Activated CD4-positive, alpha-beta T cell treated with anti-CD3 and anti-CD28 coated beads for 1 hour (primary cell): ENCODE measurements around the gene ACAD10.
"Not testable (repeated sequence)": the region's sequence is repeated elsewhere in the genome, so short reads cannot be mapped to it uniquely, and the experiment has no call there.

Experiments
- DNase-seq: peaks from one replicate; pipeline ENCODE4 v3.0.0-alpha.2; 2020

The ACAD10 gene

DNA sequence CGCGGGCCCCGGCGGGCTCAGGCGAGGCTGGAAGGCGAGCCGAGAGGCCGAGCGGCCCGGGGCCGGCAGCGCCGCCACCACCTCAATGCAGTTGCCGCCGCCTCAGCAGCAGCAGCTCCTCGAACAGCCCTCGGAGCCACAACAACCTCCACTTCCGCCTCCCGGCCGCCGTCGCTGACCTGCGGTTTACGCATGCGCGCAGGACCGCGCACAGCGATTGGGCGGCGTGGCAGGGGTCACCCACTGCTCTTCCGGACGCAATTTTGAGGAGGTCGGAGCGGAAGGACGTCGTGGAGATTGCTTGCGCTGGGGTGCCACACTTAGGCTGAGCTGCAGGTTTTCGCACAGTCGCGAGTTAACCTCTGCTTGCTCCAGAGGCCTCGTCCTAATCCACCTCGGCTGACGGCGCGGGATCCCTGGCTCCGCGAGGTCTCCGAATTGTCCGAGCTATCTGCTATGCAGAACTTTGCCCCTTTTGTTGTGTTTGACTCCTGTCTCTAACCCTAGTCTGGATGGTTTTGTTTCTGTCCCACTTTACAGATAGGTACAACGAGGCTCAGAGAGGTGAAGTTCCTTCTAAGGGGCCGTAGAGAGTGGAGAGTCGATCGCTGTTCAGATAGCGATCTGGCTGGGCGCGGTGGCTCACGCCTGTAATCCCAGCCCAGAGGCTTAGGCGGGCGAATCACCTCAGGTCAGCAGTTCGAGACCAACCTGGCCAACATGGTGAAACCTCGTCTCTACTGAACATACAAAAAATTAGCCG is at the start of gene ACAD10, which contains the start of gene BRAP:
ACAD10 (plus strand) TSS at position 243 of the 763 bp plus-strand sequence. CDS start 6,657 bp downstream, outside the sequence.
BRAP (minus strand) TSS at position 146 of the 763 bp plus-strand sequence. CDS start 164 bp downstream, outside the sequence.
- peak; percentile 85 for DNase-seq

DNA sequence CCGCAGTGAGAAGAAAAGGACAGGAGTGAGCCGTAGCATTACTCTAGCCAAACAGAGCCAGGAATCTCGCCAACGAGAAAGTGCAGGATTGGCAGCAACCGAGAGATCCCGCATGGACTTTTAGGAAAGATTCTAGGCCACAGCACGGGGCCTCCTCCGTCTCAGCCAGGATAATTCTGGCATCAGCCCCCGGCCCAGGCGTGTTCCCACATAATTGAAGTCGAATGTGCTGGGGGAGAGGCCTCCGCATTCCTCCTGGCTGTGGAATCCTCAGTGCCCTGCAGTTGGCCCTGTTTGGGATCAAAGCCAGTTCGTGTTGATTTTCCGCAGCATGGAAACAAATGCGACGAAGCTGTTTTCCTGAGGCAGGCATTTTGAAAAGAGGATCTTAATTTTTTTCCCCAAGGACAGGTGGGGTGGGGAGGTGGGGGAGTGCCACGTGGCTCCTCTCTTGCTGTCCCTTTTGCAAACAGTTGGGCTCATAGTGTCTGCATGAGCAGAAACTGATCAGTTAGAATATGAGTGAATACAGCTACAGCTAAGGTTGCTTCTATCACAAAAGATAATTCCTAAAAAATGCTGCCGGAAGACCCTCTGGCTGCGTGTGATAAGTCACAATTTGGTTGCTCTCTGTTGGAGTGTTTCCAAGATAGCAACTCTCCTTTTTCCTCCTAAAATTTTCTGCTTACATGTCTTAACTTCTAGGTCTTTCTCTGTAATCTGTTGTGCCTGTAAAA is 49.5 kb upstream of the ACAD10 start:
- no peak for DNase-seq

DNA sequence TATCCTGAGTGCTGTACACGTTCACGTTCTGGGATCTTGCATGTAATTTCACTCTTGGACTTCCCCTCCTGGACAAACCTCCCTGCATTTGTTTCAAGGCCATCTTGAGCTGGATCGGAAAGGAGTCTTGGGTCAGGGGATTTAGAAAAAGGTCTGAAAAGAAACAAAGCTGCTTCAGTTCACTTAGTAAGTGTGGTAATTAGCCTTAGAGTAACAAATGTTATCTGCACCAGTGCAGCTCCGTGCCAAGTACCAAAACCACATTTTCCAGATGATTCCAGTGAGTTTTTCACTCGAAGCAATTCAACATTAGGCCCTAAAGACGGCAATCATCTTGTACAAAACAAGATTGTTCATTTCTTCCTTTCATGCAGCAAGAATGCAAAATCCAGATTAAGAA is 47.3 kb upstream of the ACAD10 start:
- no peak for DNase-seq

DNA sequence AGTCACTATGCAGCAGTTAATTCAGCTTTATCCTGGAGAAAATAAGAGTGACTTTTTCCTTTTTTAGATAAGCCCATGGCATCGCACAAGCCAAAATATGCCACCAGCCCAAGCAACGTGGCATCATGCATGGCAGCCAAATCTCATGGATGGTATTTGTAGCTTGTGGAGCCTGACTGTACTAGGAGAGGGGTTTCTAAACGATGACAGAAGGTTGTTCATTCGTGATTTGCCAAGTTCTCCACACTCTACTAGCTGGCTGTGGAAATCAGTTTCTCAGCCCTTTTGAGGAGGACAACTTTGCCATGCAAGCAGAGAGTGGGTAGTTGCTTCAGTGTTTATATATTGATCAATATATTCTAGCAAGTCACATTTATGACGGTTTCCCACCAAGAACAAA is 45.3 kb upstream of the ACAD10 start:
- DNase-seq, result no peak

DNA sequence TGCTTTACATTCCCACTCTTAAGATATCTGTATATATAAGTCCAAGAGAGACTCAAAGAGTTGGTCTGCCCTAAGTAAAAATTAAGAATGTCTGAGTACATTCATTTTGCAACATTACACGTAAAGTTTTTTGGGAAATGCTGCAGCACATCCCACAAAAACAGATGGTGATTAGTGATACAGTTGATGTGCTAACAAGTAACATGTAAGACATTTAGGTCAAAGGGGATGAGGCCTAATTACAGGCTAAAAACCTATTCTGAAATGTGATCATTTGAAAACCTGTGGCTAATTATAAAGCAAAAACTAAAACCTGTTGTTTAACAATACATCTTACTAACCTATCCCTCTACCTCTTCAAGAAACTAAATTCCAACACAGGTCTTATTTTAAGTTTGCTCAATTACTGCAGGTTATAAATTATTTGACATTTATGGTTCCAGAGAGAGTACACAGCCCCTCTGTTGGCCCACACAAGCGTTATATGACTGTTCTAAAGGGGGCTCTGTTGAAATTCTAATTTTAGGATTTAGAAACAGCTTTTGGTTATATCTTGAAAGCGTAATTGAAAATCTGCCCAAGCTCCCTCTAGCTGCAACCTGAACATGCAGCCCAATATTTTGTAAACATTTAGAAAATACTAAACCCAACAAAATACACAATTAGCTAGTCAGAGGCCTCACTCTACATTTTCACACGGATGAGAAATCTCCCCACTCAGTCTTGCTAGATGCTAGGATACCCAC is 43.0 kb upstream of the ACAD10 start:
- no peak for DNase-seq

DNA sequence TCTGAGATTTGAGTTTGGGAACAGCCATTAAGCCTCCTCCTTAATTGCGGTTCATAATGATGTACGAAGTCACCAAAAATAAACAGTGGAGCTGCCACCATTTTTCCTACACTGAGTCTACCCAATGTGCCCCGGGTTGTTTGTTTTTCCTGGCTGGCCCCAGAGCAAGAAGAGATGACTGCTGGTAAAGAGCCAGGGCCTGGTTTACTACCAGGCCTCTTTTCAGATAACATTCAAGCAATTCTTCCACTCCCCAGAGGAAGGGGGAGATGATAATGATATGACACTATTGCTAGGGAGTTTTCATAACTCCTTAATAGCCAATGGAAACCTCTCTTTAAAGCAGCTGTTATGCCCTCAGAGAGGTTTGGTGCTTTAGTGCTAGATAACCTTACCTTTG is 42.4 kb upstream of the ACAD10 start:
- no peak for DNase-seq

DNA sequence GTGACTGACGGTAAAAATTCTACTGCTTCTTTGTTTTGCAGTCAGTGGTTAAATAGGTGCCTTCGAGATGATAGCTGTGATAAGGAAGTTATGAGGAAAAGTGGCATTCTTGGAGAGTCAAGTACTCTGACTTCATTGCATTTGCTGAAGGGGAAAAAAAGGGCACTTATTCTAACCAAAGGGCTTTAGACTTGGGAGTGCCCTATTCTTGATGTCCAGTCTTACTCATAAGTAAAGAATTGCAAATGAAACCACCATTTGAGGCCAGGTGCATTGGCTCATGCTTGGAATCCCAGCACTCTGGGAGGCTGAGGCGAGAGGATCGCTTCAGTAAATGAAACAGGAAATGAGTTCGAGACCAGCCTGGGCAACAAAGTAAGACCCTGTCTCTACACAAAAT is 40.4 kb upstream of the ACAD10 start:
- no peak for DNase-seq

DNA sequence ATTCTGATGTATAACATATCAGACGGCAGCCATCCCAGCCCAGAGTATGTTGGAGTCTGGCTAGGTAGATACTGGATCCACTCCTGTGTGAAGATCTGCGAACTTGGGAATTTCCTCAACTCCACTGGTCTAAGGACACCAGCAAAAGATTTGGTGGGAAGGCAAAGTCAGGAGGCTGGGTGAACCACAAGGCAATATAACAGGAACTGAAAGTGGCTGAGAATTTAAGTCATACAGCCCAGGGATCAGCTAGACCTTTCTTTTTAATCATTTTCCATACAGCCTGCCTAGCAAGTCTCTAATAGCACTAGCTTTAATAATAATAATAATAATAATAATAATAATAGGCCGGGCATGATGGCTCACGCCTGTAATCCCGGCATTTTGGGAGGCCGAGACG is 34.9 kb upstream of the ACAD10 start:
- no peak for DNase-seq

DNA sequence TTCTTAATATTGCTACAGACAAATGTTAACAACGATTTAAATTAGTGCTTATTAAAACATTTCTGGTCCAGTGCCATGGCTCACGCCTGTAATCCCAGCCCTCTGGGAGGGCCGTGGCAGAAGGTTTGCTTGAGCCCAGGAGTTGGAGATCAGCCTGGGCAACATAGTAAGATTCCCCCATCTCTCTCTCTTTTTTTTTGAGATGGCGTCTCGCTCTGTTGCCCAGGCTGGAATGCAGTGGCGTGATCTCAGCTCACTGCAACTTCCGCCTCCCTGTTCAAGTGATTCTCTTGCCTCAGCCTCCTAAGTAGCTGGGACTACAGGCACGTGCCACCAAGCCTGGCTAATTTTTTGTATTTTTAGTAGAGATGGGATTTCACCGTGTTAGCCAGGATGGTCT is 33.3 kb upstream of the ACAD10 start:
- not testable (repeated sequence) for DNase-seq

DNA sequence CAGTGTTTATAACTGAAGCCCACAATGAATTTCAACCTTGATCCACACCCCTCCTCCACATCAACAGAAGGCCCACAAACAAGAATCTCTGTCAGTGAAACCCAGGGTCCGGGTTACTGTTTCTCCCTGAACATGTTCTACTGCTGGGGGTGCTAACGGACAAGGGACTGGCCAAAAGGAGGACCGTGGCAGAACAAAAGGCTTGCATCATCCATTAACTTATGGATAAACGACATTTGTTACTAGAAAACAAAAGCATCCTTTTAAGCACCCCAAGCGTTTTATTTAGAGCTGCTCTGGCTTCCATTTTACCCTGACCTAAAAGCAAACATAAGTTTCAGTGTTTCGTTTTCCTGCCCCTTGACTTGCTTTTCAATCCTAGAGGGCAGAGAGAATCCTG is 32.3 kb upstream of the ACAD10 start:
- DNase-seq, result no peak

DNA sequence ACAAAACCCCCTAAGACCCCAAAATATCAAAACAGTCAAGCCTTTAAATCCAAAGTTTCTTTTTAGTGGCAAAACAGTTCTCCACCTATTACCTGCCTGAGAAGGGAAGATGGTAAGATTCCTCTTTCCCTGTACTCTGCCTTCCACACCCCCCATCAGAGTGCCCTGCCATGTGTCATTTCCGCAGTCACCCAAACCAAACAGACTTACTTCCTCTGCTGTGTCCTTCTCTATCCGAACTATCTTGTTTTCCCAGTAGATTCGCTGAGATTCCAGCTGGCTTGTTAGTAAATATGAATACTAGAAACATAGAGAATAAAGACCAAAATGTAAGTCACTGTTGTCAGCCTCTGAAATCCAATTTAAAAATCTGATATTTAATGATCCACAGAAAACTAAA is 30.5 kb upstream of the ACAD10 start:
- no peak for DNase-seq

DNA sequence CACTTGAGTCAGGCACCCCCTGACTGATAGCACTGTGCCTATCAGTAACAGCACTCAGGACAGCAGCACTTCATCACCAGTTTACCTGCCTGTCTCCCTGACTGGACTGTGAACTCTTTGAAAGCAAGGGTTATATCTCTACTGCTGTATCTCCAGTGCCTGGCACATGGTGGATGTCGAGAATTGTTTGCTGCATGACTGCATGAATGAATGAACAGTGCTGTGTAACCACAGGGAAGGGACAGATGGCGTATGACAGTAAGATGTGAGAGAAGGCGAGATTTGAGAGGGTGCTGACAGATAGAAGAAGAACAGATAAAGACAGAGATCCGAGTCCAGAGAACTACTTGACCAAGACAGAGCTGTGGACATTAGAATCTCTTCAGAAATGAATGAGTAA is 29.8 kb upstream of the ACAD10 start:
- DNase-seq, result no peak

DNA sequence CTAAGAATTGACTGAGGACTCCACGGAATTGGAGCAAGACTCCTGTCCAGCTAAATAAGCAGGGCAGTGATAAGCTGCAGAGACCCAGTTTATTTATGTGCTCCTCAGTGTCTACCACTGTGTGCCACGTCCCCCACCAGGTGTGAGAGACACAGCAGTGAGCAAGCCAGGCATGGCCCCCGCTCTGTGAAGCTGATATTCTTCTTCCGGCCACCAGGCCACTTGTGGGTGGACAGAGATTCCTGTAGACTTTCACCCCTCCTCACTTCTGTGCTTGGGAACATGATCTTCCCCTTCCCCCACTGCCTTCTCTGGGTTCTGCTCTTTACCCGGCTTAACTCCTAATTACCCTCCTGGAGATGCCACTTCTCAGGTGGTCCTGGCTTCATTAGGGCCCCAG is 21.4 kb upstream of the ACAD10 start:
- DNase-seq, result no peak

DNA sequence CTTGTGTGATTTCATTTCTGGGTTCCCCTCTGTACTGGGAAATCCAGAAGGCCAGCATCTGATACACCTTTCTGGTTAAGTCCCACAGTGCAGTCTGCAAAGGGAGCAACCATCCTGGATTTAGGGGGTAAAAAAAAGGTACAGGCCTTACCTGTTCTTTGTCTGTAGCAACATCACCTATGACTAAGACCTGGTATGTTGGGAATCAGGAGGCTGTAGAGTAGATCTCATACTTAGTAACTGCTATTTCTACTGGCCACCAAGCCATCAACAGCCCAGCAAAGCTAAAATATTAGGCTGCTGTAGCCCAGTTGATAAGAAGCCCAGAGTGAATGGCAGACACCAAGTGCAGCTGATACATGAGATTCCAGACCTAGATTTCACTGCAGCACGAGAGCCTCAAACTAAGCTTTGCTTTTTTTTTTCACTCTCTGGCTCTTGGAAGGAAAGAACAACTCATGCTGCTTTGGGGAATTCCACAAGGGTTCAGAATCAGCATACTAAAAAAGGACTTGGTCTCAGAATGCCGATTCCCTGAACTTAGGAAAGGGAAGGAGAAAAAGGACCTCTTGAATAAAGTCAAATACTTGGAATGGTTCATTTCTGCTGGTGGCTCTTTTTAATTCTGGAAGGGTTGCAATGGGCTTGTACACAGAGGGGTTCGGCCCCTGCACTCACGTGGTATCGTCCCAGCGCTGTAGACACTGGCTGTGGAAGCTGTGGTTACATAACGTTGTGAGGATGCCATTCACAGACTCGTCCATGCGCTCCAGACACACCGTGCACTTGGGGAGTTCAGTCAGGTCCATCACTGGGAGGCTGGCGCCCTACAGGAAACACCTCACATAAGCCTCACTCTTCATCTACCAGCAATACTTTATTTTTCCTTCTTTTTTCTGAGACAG is 20.6 kb upstream of the ACAD10 start:
- DNase-seq, result no peak

DNA sequence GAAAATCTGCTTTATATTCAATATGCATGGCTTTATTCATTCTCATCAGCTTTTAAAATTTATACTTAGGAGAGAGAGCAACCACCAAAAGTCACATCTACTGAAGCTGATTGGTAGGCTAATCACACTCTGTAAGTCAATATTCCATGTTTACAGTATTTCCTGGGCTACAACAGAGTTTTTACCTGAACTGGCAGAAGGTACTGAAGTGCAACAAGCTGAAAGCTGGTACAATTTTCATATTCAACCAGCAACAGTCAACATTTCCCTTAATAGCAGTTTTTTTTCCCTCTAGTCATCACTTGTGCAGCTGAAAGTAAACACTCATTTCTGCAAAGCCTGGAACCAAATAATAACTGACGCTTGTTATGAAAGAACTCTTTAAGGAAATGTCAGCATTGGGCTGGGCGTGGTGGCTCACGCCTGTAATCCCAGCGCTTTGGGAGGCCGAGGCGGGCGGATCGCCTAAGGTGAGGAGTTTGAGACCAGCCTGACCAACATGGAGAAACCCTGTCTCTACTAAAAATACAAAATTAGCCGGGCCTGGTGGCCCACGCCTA is 13.0 kb upstream of the ACAD10 start:
- no peak for DNase-seq

DNA sequence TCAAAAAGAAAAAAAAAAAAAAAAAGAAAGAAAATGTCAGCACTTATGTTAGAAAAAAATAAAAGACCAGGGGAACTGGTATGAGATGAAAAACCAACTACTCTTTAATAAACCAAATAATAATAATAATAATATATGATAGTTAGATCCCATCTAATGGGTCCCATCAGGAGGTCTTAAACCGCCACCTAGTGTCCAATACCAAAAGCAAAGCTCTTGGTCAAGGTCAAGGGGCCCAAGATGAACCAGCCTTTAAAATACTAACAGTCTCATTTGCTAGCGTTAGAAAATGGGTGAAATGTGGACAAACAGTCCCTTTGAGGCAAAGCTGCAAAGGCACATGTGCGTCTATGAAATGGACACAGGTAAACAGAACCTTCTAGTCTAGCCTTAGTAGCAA is 12.3 kb upstream of the ACAD10 start:
- no peak for DNase-seq

DNA sequence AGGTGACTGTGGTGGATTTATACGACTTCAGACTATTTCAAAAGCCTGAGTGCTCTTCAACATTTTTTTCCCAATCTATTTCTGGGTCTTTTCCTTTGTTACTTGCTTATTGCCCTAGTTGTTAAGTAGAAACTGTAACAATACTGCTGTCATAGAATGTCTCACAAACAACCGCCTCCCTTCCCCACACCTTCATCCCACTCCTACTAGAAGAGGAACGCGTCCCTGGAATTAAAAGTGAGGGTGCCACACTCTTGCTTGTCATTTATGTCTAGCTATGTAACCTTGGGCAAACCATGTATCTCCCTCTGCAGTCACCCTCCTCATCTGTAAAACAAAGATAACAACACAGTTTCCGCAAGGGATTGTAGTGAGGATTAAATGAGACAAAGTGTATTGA is 8.7 kb upstream of the ACAD10 start:
- DNase-seq, result no peak

DNA sequence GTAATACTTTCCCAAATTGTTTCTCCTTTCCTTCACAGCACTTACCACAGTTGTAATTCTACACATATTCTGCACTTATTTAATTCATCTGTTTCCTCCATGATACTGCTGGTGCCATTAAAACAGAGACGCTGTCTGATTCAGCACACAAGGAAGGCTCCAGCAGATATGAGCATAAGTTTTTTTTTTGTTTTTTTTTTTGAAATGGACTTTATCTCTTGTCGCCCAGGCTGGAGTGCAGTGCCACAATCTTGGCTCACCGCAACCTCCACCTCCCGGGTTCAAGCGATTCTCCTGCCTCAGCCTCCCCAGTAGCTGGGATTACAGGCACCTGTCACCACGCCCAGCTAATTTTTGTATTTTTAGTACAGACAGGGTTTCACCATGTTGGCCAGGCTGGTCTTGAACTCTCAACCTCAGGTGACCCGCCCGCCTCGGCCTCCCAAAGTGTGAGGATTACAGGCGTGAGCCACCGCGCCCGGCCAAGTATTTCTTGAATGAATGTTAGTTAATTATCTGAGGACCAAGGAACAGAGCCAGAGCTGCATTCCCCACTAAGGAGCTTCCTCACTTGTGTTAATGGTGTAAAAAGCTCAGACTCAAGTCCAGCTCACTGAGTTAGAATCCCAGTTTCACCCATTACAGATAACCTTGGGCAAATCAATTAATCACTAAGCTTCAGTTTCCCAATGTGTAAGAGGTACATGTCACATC is 1.2 kb upstream of the ACAD10 start:
- DNase-seq, result not testable (repeated sequence)

DNA sequence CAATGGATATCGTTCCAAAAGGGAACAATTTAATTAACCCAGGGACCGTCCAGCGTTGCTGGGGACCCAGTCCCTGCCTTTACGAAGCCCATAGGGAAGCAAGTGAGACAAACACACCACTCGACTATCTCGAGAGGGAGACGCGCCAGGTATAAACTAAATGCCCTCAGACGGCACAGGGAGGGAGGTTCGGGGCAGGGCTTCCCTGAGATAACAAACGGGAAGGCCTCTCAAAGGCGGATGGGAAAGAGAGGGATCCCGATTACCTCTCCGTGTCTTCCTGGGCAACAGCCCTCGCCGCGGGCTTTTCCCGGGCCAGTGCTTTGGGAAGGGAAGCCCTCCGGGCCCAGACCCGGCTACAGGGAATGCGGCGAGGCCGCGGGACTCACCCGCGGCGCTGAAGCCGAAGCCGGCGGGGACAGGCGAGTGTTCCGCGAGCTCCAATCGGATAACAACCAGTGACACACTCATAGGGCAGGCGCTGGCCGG is 487 bp upstream of the ACAD10 start:
- no peak for DNase-seq

DNA sequence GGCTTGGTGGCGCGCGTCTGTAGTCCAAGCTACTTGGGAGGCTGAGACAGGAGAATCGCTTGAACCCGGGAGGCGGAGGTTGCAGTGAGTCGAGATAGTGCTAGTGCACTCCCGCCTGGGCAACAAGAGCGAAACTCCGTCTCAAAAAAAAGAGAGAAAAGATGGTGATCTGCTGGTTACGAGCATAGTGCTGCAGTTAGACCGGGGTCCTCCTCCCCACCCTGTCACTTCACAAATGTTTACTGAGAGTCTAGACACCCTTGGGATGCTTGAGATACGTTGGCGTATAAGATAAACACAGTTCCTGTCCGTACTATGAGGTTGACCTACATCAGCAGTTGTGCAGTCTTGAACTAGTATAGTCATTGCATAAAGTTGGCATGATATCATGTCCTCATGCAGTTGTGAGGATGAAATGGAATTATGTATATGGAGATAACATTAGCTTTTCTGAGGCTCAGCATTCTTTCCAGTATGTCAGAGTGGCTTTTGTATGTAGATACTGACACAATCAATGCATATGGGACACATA is 787 bp downstream of the ACAD10 start:
- DNase-seq, result no peak

DNA sequence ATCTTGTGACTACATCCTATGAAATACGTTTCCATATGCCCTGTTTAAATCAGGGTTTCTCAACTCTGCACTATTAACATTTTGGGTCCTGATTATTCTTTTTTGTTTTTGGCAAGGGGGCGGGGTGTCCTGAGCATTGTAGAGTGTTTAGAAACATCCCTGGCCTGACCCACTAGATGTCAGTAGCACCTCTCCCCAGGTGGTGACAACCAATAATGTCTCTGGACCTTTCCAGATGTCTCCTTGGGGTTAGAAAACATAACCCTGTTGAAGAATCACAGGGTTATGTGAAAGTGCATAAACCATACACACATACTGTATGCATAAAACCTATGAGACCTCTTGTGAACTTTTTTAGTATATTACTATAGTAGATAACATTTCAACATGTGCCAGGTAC is 1.4 kb downstream of the ACAD10 start:
- no peak for DNase-seq
